ENCODE measurements around the gene FBLN1. TPM values are rescaled to one million over a fixed set of nuclear protein-coding genes. Genes with fewer than 3 reads are reported as not detected.

FBLN1 gene
- total and polyA plus RNA-seq, 2 of the 8 experiments (the other 6 are each of a cell fraction or from before 2014, with no cell fraction given): 159 to 168 TPM

- Histone ChIP-seq H3K14ac (ENCODE audit: insufficient read length) (no peak overlapping the region), H2BK12ac (ENCODE audit: low read depth, low read length) (no peak overlapping the region), H3K79me2 (ENCODE audit: control insufficient read depth in 1 of 2, insufficient read depth in 2 of 2, low read length in 2 of 2) (no peaks in the 10 kb centered on the region), H2AFZ (ENCODE audit: low read length) (no peak overlapping the region), H3K4me1 (replicated peaks in 1 of 4; ENCODE audit: control insufficient read depth in 3 of 4, insufficient read depth in 4 of 4, low read length in 3 of 4) (no peaks in the 10 kb centered on the region), H3K79me1 (ENCODE audit: low read depth, low read length) (peaks cover 5% of the 10 kb centered on the region; the same call in 1 of the 2 replicates), H3K18ac (ENCODE audit: extremely low read depth, low read length) (no peak overlapping the region), H2BK5ac (ENCODE audit: low read depth, low read length) (no peak overlapping the region), H3K56ac (replicated peaks; ENCODE audit: insufficient read length, low read depth, low read length) (no peak overlapping the region), H3K4me3 (ENCODE audit: extremely low read depth in 1 of 4, insufficient read depth in 2 of 4, low read depth in 3 of 4, low read length in 4 of 4) (no peak overlapping the region), H3K36me3 (ENCODE audit: control insufficient read depth in 2 of 4, insufficient read depth in 4 of 4, low read length in 3 of 4) (peaks cover 10 to 36% (median 27%) of the 10 kb centered on the region in 4 experiments; a peak in 7 of 8 replicates), H3K23ac (ENCODE audit: insufficient read length) (no peak overlapping the region), H3K9ac (replicated peaks in 1 of 4; ENCODE audit: extremely low read depth in 1 of 4, low read depth in 3 of 4, low read length in 3 of 4) (no peak overlapping the region), H3K27me3 (replicated peaks in 1 of 4; ENCODE audit: control insufficient read depth in 3 of 4, extremely low read depth in 1 of 4, insufficient read depth in 3 of 4, low read length in 3 of 4) (no peaks in the 10 kb centered on the region), H4K91ac (replicated peaks; ENCODE audit: insufficient read length, low read length) (no peak overlapping the region), H4K5ac (ENCODE audit: insufficient read length, low read depth, low read length) (no peak overlapping the region), H3K27ac (ENCODE audit: low read depth, low read length) (no peak overlapping the region), H3K4me2 (ENCODE audit: insufficient read depth in 1 of 2, low read depth in 2 of 2, low read length in 2 of 2) (no peak overlapping the region), H2BK15ac (ENCODE audit: low read length) (no peak overlapping the region), H2BK20ac (ENCODE audit: low read length) (no peak overlapping the region), H3K4ac (replicated peaks; ENCODE audit: insufficient read length, low read depth, low read length) (no peak overlapping the region), H4K8ac (ENCODE audit: extremely low read depth, insufficient read depth, low read length) (no peak overlapping the region), H2AK5ac (ENCODE audit: low read depth, low read length) (no peak overlapping the region), H4K20me1 (replicated peaks in 1 of 2; ENCODE audit: control insufficient read depth in 1 of 2, insufficient read depth in 2 of 2, low read length in 2 of 2) (peaks cover 3 to 11% of the 10 kb centered on the region in 2 experiments), H3K9me3 (ENCODE audit: insufficient read depth in 2 of 2, low read depth in 1 of 2, low read length in 1 of 2) (no peaks in the 10 kb centered on the region), H2BK120ac (replicated peaks; ENCODE audit: low read depth, low read length) (no peak overlapping the region), H3K23me2 (ENCODE audit: low read depth, low read length) (no peaks in the 10 kb centered on the region)
- 89% methylated on average over 6 of the region's 6 CpGs; no CpG with 5 or more reads in 1 of the 2 experiments for WGBS, 2 experiments (ENCODE audit: extremely low coverage in 1 of 2, insufficient coverage in 1 of 2, insufficient read length in 1 of 2, insufficient replicate concordance in 2 of 2, low coverage in 1 of 2, low lambda C conversion rate in 2 of 2, missing lambda C conversion rate in 1 of 2)
- FAIRE-seq (no peak), DNase-seq (ENCODE audit: low read depth in 1 of 2, low spot score in 2 of 2) (no peak)
- CTCF ChIA-PET (ENCODE audit: partially characterized antibody): interaction anchor here (0.8 to 2.2 kb wide), 4 partner anchors 10 to 54 kb away, joined by 3 to 6 read pairs (median 4); no protein-coding TSS in a partner anchor
- no peak for TF ChIP-seq CREB1 (IDR thresholded peaks at IDR 0.05)
- TF ChIP-seq CBX5 (IDR thresholded peaks at IDR 0.05; ENCODE audit: low read depth, low read length): no peak
- no peak for TF ChIP-seq ASH2L (IDR thresholded peaks at IDR 0.05; ENCODE audit: low read length)
- no peak for TF ChIP-seq JUND (IDR thresholded peaks at IDR 0.05; ENCODE audit: low read length)
- no peak for TF ChIP-seq SP2 (IDR thresholded peaks at IDR 0.05; ENCODE audit: low read length)
- TF ChIP-seq YY1 (IDR thresholded peaks at IDR 0.05; ENCODE audit: low read depth, low read length): no peak
- no peak for TF ChIP-seq GABPA (IDR thresholded peaks at IDR 0.05; ENCODE audit: borderline replicate concordance, insufficient read depth, low read length)
- no peak for TF ChIP-seq POLR2A (IDR thresholded peaks at IDR 0.05; ENCODE audit: control extremely low read depth in 1 of 2, low read depth in 2 of 2, low read length in 2 of 2)
- no peak for TF ChIP-seq JUN (IDR thresholded peaks at IDR 0.05; ENCODE audit: low read depth, low read length)
- no peak for TF ChIP-seq HDAC2 (IDR thresholded peaks at IDR 0.05; ENCODE audit: borderline replicate concordance in 1 of 2, low read depth in 2 of 2, low read length in 2 of 2)
- POLR2A ChIA-PET (ENCODE audit: partially characterized antibody): interaction anchor here (1.0 to 1.1 kb wide), 2 partner anchors 10 to 19 kb away, joined by 3 read pairs; no protein-coding TSS in a partner anchor
Measured at GRCh38 chr22:45524157-45524556, 21.5 kb downstream of the FBLN1 start.

All from H1 (cell line).